ENCODE data around the gene PHF2. TPM values are rescaled to one million over a fixed set of nuclear protein-coding genes. Genes with fewer than 3 reads are reported as not detected.

PHF2 gene
- total and polyA plus RNA-seq, 2 experiments from 2014 or later: 4.3 to 11.8 TPM

- no peak for TF ChIP-seq REST (IDR thresholded peaks at IDR 0.05; ENCODE audit: unreplicated experiment)
- TF ChIP-seq ZNF462 (CRISPR knock-in tag; IDR thresholded peaks at IDR 0.05): no peak
These were observed 36.8 kb downstream of the PHF2 start (continued) for GRCh38 chr9:93613174-93613573.

GRCh38 chr9:93613791-93614190 lies 37.4 kb downstream of the PHF2 start:
- H3K36me3 Mint-ChIP-seq (ENCODE audit: low read depth): peaks cover 9% of the 10 kb centered on the region; the same call in 2 of the 3 replicates
- H4K20me1 ChIP-seq (replicated peaks; ENCODE audit: insufficient read depth): no peaks in the 10 kb centered on the region
- no peak for DNase-seq (ENCODE audit: low spot score)
- H3K9me3 Mint-ChIP-seq: peaks cover 8% of the 10 kb centered on the region; the same call in 2 of the 3 replicates
- peaks cover 13% of the 10 kb centered on the region for H3K4me1 ChIP-seq (ENCODE audit: insufficient read depth)
- no peak overlapping the region for H3K4me2 ChIP-seq
- no peak for ATAC-seq
- H3K9me2 ChIP-seq (ENCODE audit: insufficient read depth): 0 out of 2 replicates have a peak, but pooled peaks cover 7% of the 10 kb centered on the region
- no peak overlapping the region for H3K27ac Mint-ChIP-seq
- H3K27ac ChIP-seq (ENCODE audit: low read depth): no peak overlapping the region
- no peak overlapping the region for H3K4me3 Mint-ChIP-seq
- H3K79me2 ChIP-seq (replicated peaks; ENCODE audit: insufficient read depth): peaks cover 21% of the 10 kb centered on the region
- no peak overlapping the region for H2AFZ ChIP-seq
- no peak overlapping the region for H3K4me3 ChIP-seq
- H3K27me3 Mint-ChIP-seq (ENCODE audit: insufficient read depth, low read depth, poor library complexity): peaks cover 6% of the 10 kb centered on the region
- peaks cover 27% of the 10 kb centered on the region for H3K4me1 Mint-ChIP-seq
- TF ChIP-seq NANOG (IDR thresholded peaks at IDR 0.05; ENCODE audit: borderline replicate concordance): no peak
- no peak for TF ChIP-seq POLR2AphosphoS5 (IDR thresholded peaks at IDR 0.05; ENCODE audit: low read depth)
- no peaks in the 10 kb centered on the region for H3K36me3 ChIP-seq (ENCODE audit: insufficient read depth)
- no peaks in the 10 kb centered on the region for H3K27me3 ChIP-seq (ENCODE audit: insufficient read depth)
- H3F3A ChIP-seq (replicated peaks; ENCODE audit: low read depth): peaks cover 9% of the 10 kb centered on the region; the same call in 1 of the 2 replicates
